ENCODE measurements around the gene PLXNC1.

Gene PLXNC1

DNA sequence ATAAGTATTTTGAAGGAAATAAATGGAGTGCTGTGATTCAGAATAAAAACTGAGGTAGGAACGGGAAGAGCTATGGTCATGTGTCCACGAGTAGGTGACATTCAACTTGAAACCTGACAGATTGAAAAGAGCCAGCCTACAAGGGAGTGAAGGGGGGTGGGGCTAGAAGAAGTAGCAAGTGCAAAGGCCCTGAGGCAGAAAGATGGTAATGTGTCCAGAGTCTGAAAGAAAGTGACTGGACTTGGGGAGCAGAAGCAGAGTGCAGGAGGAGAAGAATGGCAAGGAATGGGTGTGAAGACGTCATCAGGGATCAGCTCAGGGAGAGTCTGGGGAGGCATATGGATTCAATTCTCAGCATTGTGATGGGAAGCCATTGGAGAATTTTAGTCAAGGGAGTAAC is 13.7 kb downstream of the PLXNC1 start:
- DNase-seq = no peak

DNA sequence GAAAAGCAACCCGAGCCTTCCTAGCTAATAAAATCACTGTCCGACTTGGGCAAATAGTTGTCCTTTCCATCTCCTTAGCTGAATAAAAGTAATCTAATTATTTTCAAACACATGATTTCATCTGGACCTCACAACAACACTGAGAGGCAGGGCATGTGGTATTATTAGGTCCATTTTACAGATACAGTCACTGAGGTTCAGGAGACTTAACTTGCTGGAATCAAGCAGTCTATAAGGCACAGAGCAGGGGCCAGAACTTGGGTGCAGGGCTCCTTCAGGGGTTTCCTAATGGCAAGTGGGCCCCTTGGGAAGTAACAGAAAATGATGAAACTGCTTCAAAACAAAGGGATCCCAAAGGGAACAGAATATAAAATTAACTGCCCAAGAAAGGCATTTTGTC is 15.5 kb downstream of the PLXNC1 start:
- DNase-seq = no peak

DNA sequence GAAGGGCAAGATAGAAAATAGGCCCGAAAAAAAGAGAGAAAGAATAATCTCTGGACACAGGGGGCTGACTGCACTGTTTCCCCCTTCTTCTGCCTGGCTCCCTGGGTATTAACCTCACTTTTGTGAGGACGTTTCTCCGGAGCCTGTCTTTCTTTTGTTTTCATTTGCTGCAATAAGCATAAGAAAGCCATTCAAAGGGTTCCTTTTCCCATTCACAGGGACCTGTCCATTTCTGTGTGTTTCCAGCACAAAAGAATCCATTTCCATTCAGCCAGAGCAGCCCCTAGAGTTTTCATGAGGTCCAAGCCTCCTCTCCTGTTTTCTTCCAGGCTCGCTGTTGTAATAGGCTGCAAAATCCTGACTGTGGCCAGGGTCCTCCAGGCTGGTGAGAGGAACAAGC is 16.8 kb downstream of the PLXNC1 start:
- DNase-seq = no peak

DNA sequence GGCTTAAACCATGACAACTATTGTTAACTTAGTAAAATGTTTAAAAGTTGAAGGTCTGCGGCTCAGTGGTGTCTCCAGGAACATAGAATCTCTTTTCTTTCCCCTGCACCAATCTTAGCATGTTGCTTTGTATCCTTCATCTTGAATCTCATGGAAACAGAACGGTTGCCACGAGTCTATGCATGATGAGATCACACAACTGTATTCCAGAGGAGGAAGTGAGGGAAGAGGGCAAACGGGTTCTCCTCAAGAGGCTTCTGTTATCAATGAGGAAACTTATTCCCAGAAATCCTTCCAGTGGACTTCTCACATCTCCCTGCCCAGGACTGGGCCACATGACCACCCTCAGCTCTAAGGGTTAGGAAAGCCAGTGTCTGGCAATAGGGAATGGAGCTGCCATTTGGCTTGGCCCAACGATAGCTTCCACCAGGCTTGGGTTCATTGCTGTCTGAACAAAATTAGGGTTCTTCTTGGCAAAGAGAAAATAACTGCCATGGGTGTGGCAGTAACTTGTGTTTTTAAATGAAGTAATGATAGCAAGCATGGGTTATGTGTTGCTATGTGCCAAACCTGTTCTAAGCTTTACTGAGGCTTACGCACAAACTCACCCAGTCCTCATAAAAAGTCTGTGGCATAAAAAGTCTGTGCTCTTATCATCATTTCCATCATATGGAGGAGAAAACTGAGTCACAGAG is 17.4 kb downstream of the PLXNC1 start:
- peak in 2 of 4 experiments; percentile 35 to 37 for DNase-seq

DNA sequence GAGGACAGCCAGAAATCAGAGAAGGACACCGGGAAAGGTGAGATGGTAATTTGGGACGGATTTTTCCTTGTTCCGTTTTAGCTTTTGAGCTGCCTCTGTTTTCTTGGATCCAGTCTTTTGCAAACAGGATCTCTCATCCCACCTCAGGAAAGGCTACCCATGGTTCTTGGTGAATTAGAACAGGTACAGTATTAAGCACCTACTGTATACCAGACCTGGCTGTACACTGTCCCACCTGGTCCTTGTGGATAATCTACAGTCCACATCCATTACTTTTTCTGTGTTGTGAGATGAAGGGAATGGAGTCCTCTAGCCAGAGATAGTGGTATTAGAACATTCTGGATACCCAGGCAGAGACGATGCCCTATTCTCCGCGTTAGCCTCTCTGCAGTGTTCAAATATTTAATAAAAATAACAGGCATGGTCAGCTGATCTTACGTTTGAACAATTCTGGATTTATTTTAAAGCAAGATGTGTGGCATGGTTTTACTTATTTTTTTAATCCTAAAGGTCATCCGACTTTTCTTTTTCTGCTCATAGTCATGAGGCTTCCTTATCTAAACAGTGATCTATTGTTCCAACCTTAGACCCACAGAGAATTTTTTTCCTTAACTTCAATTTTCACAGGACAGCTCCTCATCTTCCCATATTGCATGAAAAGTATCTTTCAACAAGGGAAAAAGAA is 18.8 kb downstream of the PLXNC1 start:
- no peak for DNase-seq

DNA sequence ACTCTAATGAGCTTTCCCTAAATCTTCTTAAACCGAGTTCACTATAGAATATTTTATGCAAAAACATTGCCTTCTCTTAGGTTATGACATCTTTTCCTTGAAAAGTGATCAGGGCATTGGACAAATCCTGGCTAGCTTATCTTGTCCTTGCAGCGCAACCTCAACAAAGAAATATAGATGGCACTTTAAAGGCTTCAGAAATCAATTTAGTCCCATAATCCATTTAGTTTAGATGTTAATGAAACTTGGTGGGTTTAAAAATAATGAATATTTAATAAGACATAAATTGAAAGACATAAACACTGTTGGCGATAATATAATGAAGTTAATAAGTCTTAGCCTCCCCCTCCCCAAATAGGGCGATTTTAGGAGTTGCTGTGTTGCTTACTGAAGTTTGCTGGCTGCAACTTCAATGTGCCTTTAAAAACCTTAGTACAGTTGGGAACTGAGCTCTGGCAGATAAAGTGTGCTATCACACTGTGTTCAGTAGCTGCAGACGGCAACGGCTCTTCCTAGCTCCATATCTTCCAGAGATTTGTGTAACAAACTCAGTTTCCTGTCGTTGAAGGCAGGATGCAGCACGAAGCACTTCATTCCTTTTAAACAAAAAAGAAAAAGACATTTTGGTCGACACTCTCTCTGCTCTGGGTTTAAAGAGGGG is 19.5 kb downstream of the PLXNC1 start:
- no peak for DNase-seq

DNA sequence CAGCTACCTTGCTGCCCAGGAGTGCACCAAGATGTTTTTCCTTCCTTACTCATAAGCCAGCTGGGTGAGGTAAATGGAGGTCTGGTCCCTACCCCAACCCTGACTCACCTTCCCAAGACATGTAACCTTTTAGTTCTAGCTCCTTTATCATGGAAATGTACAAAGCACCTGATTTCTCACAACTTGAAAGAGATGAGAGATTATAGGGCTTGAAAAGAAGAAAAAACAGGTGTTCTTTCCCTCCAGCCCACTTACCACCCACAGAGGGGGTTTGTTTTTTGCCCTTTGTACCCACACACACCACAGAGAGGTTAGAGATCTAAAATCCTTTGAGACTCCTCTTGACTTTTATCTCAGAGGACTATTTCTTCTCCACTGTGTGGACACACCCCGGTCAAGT is 21.1 kb downstream of the PLXNC1 start:
- DNase-seq = no peak

DNA sequence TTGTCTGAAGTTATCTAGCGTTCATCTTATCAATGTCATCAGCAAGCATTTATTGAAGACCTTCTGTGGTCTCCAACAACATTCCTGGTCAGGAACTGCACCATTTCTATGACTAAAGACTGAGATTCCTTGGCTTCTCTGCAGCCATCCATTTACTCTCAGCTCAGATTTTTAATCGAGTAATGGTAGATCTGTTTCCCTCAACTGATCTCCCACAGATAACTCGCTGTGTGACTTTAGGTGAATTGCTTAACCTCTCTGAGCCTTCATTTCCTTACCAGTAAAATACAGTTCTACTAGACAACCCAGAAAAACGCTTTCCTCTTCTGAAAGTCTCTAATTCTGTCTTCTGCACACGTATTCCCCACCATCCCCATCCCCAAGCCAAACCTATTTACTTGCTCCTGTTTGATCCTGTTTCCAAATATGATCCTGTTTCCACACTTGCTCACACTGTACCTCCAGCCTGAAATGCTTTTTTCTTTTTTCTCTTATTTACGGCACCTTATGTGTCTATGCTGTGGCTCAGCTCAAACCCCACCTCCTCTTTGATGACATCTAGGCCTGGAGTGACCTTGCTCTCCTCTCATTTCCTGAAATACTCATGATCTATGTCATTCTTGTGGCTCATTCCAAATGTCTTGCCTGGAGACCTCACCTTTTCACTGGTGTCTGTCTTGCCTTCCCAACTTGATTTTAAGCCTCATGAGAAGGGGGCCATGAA is 21.8 kb downstream of the PLXNC1 start:
- DNase-seq = peak in 2 of 4 experiments; percentile 19 to 41

DNA sequence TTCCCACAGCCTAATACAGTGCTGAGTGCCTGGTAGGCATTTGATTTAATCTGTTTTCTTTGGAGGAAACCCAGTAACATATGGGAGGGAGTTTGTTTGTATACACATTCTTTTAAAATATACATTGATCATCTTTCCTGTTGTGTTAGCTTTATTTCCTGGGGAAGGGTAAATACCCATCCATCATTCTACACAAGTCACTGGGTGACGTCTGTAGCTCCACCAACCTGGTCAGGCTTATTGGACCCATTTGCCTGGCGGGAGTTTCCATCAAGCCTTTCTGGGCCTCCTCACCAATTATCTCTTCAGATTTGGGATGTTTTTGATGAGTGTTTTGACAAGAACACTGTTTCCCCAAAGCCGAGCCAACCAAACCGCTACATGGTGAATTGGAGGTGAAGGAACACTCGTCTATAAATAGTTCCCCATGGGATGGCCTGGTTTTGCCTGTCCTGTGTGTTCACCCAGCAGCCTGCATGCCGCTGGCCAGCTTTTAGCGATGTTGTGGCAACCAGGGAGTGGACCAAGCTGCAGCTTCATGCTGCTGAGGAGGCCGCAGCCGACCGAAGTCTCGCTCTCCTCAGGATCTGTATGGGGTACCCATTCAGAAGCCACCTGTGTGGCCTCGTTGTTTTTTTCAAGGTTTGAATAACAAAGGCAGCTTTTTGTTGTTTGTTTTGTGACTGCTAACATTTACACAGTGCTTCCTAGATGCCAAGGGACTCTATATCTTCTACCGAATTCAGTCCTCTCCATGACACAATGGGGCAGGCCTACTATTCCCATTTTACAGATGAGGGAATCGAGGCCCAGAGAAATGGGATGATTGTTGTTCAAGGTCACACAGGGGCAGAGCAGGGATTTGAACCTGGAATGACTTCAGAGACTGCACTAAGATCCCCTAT is 22.6 kb downstream of the PLXNC1 start:
- DNase-seq = no peak

DNA sequence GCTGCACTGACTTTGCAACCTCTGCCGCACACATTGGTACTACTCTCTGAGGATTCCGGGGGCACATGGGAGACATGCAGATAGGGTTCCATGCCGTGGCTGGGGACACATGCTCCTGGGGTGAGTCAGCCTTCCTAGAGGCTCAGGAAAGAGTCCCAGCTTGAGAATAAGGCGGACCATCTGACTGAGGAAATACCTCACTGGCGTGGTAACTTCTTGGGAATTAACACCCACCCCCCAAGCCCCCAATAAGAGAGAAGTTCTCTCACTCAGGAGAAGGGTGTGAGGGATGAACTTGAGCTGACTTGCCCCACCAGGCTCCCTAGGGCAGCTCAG is 23.2 kb downstream of the PLXNC1 start:
- peak in 2 of 4 experiments; percentile 36 to 38 for DNase-seq

DNA sequence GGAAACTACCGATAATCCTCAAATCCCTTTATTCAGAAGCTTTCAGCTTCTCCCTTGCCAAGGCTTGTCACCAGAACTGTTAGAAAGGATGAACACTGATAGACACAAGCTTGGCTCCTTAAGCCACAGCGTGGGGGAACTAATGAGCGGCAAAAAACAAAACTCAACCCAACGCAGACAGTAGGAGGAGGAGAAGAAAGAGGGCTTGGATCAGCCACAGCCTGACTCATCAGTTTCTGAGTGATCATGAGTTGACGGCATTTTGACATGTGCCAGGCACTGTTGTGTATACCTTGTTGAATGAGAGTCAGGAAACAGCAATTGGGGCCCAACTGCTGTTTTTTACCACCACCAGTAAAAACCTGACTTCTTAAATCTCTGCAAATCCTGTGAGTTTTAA is 23.7 kb downstream of the PLXNC1 start:
- DNase-seq = peak; percentile 81 to 89 (median 87)

DNA sequence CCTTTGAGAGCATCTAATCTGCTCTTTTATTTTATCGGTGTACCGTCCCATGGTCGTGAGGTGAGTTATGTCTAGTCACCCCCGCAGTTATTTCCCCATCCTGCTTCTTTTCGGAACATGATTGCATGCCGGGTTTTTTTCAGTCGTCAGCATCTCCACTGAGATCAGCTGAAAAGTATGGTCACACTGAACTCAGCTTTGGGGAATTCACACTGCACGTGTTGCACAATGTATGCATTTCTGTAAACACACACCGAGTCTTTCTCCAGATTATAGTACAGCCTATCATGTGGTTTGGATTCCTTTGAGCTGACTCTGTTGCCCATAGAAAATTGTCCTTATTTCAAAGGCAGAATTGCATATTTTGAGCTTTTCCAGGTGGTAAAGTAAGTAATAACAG is 24.6 kb downstream of the PLXNC1 start:
- peak; percentile 89 to 97 (median 93) for DNase-seq

DNA sequence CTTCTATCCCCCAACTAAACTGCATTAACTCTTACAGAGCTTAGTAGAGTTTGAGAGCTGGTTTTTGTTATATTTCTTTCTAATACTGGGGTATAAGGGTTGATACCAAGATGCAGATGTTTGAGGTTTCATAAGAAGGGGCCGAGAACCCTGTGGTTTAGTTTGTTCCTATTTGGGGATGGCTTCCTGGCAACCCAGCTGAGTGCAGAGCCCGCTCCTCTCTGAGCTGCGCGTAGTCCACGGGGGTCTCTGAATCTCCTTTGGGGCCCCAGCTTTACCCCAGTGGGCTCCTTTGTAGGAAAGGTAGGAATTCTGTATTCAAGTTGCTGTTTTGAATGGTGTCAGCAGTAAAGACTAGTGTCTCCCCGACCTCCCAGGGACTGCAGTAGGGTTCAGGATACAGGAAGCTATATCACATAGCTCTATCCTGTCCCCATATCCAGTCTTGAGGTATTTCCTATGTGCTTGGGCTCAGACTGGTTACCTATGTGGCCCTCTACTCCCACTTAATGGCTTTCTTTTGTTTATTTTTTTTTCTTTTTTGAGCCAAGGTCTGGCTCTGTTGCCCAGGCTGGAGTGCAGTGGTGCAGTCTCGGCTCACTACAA is 25.4 kb downstream of the PLXNC1 start:
- DNase-seq = peak in 3 of 4 experiments; percentile 42 to 66 (median 53)

DNA sequence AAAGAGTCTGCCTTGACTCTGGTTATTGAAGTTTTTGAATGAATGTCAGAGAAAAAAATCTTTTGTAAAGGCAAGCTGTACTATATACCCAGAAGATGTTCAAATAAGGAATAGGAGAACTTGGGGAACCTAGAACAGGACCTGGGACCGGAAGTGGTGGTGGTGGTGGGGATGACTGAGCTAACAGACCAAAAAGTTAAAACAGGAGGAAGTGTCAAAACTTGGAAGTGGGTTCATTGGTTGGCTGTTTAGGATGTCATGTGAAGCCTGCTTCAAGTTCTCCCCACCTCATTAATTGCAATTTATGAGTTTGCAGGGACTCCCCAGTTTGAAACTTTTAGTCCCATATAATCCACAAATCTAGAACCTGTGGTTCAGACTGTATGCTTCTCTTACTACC is 26.2 kb downstream of the PLXNC1 start:
- peak; percentile 81 to 91 (median 88) for DNase-seq

DNA sequence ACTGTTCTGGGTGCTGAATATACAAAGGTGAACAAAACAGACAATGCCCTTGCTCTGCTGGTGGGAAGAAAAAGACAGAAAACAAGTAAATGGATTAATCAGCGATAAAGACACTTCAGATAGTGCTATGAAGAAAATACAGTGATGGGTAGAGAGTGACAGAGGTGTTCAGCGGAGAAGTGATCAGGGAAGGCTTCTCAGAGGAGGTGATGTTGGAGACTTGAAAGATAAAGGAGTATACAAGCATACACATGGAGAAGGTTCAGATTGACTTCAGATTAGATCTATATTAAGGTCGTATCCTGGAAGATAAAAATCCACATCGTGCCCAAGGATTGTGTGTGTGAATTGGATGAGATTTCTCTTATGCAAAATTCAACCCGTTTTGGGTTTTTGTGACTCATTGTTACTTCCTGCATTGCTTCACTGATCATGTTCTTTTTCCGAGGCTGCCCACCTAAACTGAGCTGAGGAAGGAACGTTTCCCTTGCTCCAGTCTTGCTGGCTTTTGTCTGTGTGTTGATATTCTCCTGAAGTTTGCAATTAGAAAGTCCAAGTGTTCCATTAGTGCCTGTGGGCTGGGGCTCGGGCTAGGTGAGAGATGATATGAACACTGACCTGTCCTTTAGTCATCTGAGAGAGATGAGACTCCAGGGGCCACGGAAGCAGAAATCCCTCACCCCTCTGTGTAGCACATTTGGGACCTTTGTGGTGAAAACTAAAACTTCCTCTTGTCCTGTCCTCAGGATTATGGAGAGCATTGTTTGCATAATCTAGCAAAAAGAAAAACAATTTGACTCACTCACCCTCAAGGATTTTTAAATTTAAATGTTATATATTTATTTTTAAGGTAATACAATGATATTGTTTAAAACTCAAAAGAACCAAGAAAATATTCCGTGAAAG is 27.6 kb downstream of the PLXNC1 start:
- peak; percentile 32 to 79 (median 71) for DNase-seq

DNA sequence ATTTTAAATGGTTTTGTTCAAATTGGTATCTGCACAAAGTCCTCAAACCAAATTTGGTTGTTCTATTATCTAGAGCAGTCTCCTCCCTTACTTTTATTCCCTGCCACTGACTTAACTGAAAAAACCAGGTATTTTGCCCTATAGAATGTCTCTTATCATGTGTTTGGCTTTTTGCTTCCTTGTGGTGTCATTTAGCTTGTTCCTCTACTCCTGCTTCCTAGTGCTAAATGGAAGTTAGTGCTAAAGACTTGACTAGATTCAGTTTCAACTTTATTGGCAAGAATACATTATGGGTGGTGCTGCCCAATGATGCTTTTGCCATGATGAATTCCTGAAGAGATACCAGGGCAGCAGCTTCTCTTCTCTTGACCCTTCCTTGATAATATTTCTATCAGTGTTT is 29.7 kb downstream of the PLXNC1 start:
- no peak for DNase-seq

DNA sequence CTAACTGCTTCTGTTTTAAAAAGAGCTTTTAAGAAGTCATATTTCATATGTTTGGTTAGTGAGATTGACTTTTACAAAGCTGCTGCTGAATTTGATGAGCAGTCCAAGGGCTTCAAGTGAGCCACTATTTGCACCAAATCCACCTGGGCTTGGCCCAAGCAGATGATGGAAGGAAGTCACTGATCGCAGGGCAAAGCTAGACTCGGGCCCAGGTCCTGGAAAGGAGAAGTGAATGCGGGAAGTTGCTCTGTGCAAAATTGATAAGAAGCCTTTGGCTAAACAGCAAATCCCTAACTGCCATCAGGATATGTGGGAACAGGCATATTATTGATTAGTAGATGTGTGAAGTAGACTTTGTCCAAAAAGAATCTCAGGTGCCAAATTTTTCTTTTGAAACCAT is 30.5 kb downstream of the PLXNC1 start:
- DNase-seq = peak in 1 of 4 experiments; percentile 31

DNA sequence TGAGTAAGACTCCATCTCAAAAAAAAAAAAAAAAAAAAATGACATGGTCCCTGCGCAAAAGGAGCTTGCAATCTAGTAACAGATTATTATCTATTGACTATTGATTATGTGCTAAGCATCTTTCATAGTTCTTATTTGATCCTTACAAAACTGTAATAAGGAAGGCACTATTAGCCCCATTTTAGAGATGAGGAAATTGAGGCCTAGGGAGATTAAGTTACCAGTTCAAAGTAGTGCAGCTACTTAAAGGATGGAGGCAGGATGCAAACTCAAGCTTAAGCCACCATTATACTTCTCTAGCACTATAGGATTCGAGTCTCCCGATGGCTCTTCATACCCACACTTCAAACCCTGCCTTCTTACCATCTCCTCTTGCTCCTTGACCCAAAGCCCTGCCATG is 31.3 kb downstream of the PLXNC1 start:
- DNase-seq = no peak

DNA sequence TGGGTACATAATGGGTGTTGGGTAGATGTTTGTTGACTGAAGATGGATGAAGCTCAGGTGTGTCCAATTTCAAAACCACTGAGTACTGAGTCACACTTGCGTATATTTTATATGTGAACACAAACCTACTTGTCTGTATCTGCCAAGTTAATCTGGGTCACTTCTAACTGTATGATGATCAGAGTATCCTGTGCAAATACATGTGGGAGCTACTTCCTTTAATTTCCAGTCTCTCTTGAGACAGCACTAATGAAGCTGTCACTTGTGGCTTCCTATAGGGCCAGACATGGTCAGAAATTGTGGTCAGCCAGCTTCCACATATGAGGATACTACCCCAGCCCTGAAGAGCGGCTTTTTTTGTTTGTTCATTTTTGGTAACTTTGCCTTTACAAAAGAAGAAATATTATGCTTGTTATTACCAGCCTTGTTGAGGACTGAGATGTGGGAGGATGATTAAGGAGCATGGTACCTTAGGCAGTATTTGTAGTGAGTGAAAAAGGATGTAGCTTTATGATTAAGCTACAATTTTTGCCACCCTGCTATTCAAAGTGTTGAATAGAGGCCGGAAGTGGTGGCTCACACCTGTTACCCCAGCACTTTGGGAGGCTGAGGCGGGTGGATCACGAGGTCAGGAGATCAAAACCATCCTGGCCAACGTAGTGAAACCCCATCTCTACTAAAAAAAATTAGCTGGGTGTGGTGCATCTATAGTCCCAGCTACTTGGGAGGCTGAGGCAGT is 32.4 kb downstream of the PLXNC1 start:
- peak; percentile 83 to 94 (median 88) for DNase-seq

All from suppressor macrophage (primary cell).